ENCODE measurements around the gene TDRKH. TPM values are rescaled to one million over a fixed set of nuclear protein-coding genes. Genes with fewer than 3 reads are reported as not detected.

TDRKH gene
- total RNA-seq, 1 donor from 2014 or later: 40.1 TPM

- no peak overlapping the region for H3K27ac Mint-ChIP-seq (ENCODE audit: unreplicated experiment)
- TF ChIP-seq CTCF (IDR thresholded peaks at IDR 0.05; ENCODE audit: partially characterized antibody, unreplicated experiment): no peak
- H3K4me1 Mint-ChIP-seq (ENCODE audit: low read depth, unreplicated experiment): no peaks in the 10 kb centered on the region
- DNase-seq: no peak
- no peaks in the 10 kb centered on the region for H3K36me3 Mint-ChIP-seq (ENCODE audit: unreplicated experiment)
- H3K4me3 Mint-ChIP-seq (ENCODE audit: unreplicated experiment): no peak overlapping the region
- H3K27me3 Mint-ChIP-seq (ENCODE audit: unreplicated experiment): peaks cover 11% of the 10 kb centered on the region
- no peaks in the 10 kb centered on the region for H3K9me3 Mint-ChIP-seq (ENCODE audit: unreplicated experiment)
These were observed 26.4 kb upstream of the TDRKH start for GRCh38 chr1:151816548-151817352.

- TF ChIP-seq CTCF (IDR thresholded peaks at IDR 0.05; ENCODE audit: partially characterized antibody, unreplicated experiment): no peak
- Mint-ChIP-seq H3K27me3 (ENCODE audit: unreplicated experiment) (peaks cover 11% of the 10 kb centered on the region), H3K9me3 (ENCODE audit: unreplicated experiment) (no peaks in the 10 kb centered on the region), H3K27ac (ENCODE audit: unreplicated experiment) (no peak overlapping the region), H3K36me3 (ENCODE audit: unreplicated experiment) (no peaks in the 10 kb centered on the region), H3K4me1 (ENCODE audit: low read depth, unreplicated experiment) (peaks cover 8% of the 10 kb centered on the region), H3K4me3 (ENCODE audit: unreplicated experiment) (no peak overlapping the region)
- no peak for DNase-seq
These were observed 25.5 kb upstream of the TDRKH start for GRCh38 chr1:151815716-151816327.

- Mint-ChIP-seq H3K4me1 (ENCODE audit: low read depth, unreplicated experiment) (peaks cover 8% of the 10 kb centered on the region), H3K36me3 (ENCODE audit: unreplicated experiment) (no peaks in the 10 kb centered on the region), H3K9me3 (ENCODE audit: unreplicated experiment) (no peaks in the 10 kb centered on the region), H3K27me3 (ENCODE audit: unreplicated experiment) (peaks cover 11% of the 10 kb centered on the region), H3K4me3 (ENCODE audit: unreplicated experiment) (no peak overlapping the region), H3K27ac (ENCODE audit: unreplicated experiment) (no peak overlapping the region)
- no peak for TF ChIP-seq CTCF (IDR thresholded peaks at IDR 0.05; ENCODE audit: partially characterized antibody, unreplicated experiment)
- DNase-seq: no peak
These were observed 24.8 kb upstream of the TDRKH start for GRCh38 chr1:151814971-151815545.

- Mint-ChIP-seq H3K4me3 (ENCODE audit: unreplicated experiment) (no peak overlapping the region), H3K27ac (ENCODE audit: unreplicated experiment) (no peak overlapping the region), H3K36me3 (ENCODE audit: unreplicated experiment) (no peaks in the 10 kb centered on the region), H3K9me3 (ENCODE audit: unreplicated experiment) (no peaks in the 10 kb centered on the region), H3K4me1 (ENCODE audit: low read depth, unreplicated experiment) (peaks cover 8% of the 10 kb centered on the region), H3K27me3 (ENCODE audit: unreplicated experiment) (peaks cover 8% of the 10 kb centered on the region)
- TF ChIP-seq CTCF (IDR thresholded peaks at IDR 0.05; ENCODE audit: partially characterized antibody, unreplicated experiment): no peak
- DNase-seq: no peak
These were observed 24.1 kb upstream of the TDRKH start for GRCh38 chr1:151814426-151814825.

All from glutamatergic neuron (in vitro differentiated cells).